GM19395 (cell line): Measurements from ENCODE around the gene HMX1.

Experiments
- ATAC-seq: cut with Tn5 transposase; IDR thresholded peaks from one replicate; pipeline ENCODE4 v1.9.1; 2021; ENCODE audit warnings: mild to moderate bottlenecking, moderate library complexity; ENCODE audit not compliant: unreplicated experiment

Gene HMX1

GRCh38 chr4:8842614-8843013, 29.0 kb downstream of the HMX1 start:
- ATAC-seq: no peak

DNA sequence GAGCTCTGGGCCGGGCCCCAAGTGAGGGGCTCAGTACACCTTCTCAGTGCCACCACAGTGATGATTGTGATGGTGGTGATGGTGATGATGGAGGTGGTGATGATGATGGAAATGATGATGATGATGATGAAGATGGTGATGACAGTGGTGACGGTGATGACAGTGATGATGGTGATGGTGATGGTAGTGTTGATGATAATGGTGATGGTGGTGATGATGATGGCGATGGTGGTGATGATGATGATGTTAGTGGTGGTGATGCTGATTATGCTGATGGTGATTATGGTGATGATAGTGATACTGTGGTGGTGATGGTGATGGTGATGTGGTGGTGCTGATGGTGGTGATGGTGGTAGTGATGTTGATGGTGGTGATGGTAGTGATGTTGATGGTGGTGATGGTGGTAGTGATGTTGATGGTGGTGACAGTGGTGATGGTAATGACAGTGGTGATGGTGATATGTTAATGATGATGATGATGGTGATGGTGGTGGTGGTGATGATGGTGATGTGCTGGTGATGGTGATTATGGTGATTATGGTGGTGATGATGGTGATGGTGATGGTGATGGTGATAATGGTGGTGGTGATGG, 29.9 kb downstream of the HMX1 start:
- no peak for ATAC-seq

DNA sequence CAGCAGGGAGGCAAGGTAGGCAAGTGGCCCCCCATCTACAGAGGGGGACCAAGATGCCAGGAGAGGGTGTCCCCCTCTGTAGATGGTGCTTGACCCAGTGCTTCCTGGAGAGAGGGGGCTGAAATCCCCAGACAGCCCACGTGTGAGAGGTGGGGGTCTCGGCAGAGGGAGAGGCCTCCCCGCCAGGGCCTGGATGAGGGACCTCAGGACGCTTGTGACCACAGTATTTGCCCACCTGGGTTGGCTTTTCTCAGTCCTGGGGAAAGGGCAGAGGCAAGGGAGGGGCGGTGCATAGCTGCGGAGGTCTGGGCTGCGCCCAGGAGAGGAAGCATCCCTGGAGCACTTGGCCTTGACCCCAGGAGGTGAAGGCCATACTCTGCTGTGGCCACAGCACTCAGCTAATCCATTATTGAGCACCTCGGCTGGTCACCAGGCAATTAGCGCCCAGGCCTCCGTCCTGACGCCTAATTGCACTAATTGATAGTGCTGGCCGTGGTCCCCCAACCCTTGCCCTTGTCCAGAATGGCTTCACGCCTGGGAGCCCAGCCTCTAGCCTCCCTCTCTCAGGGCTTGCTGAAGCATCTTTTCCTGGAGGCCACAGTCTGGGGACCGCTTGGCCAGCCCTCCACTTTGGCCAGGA, 30.7 kb downstream of the HMX1 start:
- no peak for ATAC-seq

- ATAC-seq: no peak
These were observed 31.4 kb downstream of the HMX1 start for GRCh38 chr4:8840006-8840793.

GRCh38 chr4:8838961-8839431, 32.6 kb downstream of the HMX1 start:
- ATAC-seq: no peak

DNA sequence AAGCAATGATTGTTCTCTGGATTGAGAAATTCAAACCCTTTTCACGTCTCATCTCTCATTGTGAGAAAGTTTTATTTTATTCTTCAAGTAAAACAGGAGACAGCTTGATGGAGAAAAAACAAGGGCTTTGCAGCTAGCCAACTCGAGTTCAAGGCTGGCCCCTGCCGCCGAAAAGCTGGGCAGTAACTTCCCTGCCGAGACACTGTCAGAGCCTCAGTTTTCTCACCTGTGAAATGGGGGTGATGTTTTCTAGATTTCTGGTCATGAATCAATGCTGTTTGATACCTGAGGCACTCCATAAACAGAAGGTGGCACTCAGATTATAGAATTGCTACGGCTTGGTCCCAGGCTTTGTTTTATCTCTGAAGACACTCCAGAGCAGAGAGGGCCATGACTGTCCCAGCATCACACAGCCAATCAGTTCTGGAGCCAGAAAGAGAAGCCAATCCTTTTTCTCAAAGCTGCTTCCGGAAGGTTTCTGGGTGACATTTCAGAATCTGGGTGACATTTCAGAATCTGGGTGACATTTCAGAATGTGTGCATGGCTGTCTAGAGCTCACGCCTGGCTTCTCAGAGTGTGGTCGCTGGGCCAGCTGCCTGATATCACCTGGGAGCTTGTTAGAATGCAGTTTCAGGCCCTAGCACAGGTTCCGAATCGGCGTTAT, 33.2 kb downstream of the HMX1 start:
- no peak for ATAC-seq

GRCh38 chr4:8837181-8837841, 34.3 kb downstream of the HMX1 start:
- ATAC-seq: no peak

DNA sequence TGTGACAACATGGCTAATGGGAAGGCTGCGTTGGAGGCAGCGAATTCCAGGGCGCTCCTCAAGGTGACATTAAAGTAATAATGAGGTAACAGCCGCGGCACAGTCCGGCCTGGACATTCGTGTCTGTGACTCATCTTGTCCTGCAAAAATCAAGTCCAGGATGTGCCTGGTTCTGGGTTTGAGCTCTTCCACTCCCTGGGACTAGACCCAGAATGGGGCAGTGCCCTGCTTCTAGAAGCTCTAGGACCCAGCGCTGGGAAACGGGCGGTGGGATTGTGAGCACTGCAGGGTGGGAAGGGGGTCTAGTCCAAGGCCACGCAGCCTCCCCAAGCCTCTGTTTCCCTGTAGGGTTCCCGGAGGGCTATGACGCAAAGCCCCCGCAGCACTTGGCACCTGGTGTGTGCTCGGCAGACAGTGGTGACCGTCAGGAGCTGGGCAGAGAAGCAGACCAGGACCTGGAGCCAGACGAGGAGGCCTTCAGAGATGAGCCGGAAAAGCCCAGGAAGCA, 34.9 kb downstream of the HMX1 start:
- ATAC-seq: no peak

DNA sequence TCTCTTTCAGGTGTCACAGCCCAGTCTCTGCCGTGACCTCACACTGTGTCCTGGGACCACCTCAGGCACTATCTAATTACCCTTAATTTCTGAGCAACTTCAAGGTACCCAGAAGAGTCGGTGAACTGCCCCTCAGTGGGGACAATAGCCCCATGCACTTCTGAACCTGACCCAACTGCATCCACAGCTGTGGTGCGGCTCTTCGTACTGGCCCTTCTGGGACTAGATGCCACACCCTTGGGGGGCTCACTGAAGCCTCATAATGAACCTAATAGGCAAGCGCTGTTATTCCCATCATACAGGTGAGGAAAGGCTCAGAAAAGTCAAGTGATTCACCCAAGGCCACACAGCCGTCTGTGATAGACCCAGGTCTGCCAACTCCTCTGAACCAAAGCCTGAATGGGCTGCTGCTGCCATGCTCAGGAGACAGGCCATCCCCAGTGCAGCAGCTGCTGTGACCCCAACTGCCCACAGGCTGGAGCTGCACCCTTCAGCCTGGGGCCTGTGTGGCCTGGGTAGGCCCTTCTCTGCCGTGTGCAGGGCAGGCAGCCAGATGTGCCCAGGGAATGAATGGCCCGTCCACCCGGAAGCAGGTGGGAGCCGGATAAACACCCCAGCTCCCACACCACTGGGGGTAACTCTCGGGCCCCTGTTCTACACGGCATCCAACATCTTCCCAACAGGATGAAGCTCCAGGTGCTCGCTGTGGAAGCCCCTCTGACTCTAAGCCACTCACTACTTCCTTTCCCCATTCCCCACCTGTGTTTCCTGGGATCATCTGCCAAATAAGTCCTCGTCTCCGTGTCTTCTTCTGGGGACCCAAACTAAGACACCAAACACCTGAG, 35.9 kb downstream of the HMX1 start:
- no peak for ATAC-seq

- no peak for ATAC-seq
These were observed 36.9 kb downstream of the HMX1 start for GRCh38 chr4:8834681-8835220.

GRCh38 chr4:8832113-8832915, 39.3 kb downstream of the HMX1 start:
- ATAC-seq: no peak

- ATAC-seq: no peak
These were observed 40.2 kb downstream of the HMX1 start for GRCh38 chr4:8831221-8832112.

DNA sequence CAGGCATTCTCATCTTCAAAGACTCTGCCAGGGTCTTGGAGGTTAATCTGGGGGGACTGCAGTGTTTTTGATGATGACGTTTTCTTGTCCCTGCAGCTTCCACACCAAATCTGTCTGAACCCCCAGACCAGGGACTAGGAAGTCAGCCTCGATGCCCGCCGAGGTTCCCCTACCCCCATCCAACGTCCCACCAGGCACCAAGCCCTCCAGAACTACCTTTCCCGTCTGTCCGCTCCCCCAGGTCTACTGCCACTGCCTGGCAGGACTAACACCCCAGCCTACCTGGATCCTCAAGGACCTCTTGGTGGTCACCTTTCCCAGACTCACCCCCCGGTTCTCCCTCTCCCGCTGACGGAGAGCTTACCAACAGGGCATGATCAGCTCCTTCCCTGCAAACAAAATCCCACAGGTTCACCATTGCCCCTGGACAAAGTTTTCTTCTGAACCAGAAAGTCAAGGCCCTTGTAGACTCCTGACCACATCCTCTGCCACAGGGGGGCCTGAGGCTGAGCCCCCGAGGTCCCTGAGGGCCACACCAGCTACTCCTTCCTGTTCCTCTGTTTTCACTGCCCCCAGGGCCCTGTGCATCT, 40.9 kb downstream of the HMX1 start:
- ATAC-seq: no peak

DNA sequence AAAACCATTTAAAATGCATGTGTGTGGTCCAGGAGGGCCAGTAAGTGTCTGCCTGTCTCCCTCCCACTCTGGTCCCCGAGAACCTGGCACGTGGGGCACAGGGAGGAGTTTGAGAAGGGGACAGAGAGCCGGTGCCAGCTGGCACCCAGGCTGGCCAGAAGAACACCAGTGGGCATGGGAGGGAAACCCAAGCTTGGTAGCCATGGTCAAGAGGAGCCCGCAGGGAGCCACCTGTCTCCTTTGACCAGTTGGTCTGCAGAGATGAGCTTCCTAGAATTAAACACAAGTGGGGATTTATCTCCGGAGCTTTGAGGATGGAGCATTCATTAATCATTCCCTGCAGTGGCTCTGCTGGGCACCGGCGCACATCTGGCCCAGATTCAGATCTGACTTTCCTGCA, 41.6 kb downstream of the HMX1 start:
- ATAC-seq: no peak

- ATAC-seq: no peak
These were observed 42.1 kb downstream of the HMX1 start for GRCh38 chr4:8829584-8829983.

DNA sequence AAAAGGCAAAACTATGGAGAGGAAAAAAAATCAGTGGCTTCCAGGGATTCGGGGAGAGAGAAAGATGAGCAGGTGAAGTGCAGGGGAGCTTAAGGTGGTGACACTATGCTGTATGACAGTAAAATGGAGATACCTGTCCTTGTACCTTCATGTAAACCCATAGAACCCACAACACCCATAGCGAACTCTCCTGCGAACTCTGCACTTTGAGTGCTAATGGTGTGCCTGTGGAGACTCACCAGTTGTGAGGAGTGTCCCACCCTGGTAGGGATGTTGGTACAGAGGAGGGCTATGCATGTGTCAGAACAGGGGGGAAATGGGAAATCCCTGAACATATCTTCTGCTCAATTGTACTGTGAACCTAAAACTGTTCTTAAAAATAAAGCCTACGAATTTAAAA, 42.8 kb downstream of the HMX1 start:
- ATAC-seq: no peak

- no peak for ATAC-seq
These were observed 50.3 kb downstream of the HMX1 start for GRCh38 chr4:8821151-8821950.
